Activated T-cell treated with anti-CD3 and anti-CD28 coated beads, Interleukin-2, amount 50 U/mL, for 4 hours (primary cell): ENCODE results near the gene SV2C. TPM values are rescaled to one million over a fixed set of nuclear protein-coding genes. Genes with fewer than 3 reads are reported as not detected.
A peak's percentile ranks its signal among the peaks of the same experiment; 100 is the strongest.

Experiments
- ATAC-seq, 2 donors: fragments of 200-7000 bp; cut with Tn5 transposase; one replicate each; pipeline ENCODE4 v1.10.0; 2021
- DNase-seq: peaks from one replicate; pipeline ENCODE4 v3.0.0-alpha.2; 2020
- H3K27me3 Mint-ChIP-seq: one replicate; pipeline ENCODE4 v1.8.0; 2021; ENCODE audit warnings: low read depth, mixed read lengths
- H3K36me3 Mint-ChIP-seq: one replicate; pipeline ENCODE4 v1.8.0; 2022; ENCODE audit warnings: mixed read lengths; ENCODE audit not compliant: insufficient read depth
- H3K4me1 Mint-ChIP-seq: one replicate; pipeline ENCODE4 v1.8.0; 2021; ENCODE audit warnings: low read depth, mixed read lengths
- H3K4me3 Mint-ChIP-seq: one replicate; pipeline ENCODE4 v1.8.0; 2021; ENCODE audit warnings: mild to moderate bottlenecking, moderate library complexity, mixed read lengths
- H3K9me3 Mint-ChIP-seq: one replicate; pipeline ENCODE4 v1.8.0; 2021; ENCODE audit warnings: mixed read lengths
- total RNA-seq, 3 donors: library from RNA; stranded (reverse); gene quantifications; one replicate each; pipeline ENCODE4 v1.2.1, GENCODE V29; 2021

Gene SV2C
- total RNA-seq, 3 donors from 2014 or later, result not detected

GRCh38 chr5:76388791-76389512 is 305.8 kb downstream of the SV2C start:
- DNase-seq (no peak), ATAC-seq (no peak)
- H3K27me3 Mint-ChIP-seq, result no peaks in the 10 kb centered on the region
- no peak overlapping the region for H3K4me3 Mint-ChIP-seq
- H3K4me1 Mint-ChIP-seq, result peaks cover 63% of the 10 kb centered on the region
- H3K36me3 Mint-ChIP-seq, result no peaks in the 10 kb centered on the region
- H3K9me3 Mint-ChIP-seq, result no peaks in the 10 kb centered on the region

GRCh38 chr5:76389513-76390154 is 306.5 kb downstream of the SV2C start:
- Mint-ChIP-seq H3K4me1 (peaks cover 63% of the 10 kb centered on the region), H3K4me3 (no peak overlapping the region), H3K9me3 (no peaks in the 10 kb centered on the region), H3K36me3 (no peaks in the 10 kb centered on the region), H3K27me3 (no peaks in the 10 kb centered on the region)
- DNase-seq, result no peak
- no peak for ATAC-seq

DNA sequence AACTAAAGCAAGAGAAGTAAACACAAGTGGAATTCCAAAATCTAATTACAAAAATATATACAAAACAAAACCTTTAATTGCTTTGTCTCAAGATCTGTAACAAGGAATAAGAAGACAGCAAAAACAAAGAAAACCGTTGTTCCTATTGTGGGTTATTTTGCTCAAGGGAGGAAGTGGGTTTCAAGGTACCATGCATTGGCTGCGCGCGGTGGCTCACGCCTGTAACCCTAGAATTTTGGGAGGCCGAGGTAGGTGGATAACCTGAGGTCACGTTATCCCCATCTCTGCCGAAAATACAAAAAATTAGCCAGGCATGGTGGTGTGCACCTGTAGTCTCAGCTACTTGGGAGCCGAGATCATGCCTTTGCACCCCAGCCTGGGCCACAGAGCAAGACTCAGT is 307.8 kb downstream of the SV2C start:
- H3K9me3 Mint-ChIP-seq, result no peaks in the 10 kb centered on the region
- H3K36me3 Mint-ChIP-seq, result no peaks in the 10 kb centered on the region
- no peaks in the 10 kb centered on the region for H3K27me3 Mint-ChIP-seq
- DNase-seq (no peak), ATAC-seq (peak in 1 of 2 donors; percentile 28)
- H3K4me1 Mint-ChIP-seq, result peaks cover 60% of the 10 kb centered on the region
- peak overlapping the region; percentile 11 for H3K4me3 Mint-ChIP-seq

DNA sequence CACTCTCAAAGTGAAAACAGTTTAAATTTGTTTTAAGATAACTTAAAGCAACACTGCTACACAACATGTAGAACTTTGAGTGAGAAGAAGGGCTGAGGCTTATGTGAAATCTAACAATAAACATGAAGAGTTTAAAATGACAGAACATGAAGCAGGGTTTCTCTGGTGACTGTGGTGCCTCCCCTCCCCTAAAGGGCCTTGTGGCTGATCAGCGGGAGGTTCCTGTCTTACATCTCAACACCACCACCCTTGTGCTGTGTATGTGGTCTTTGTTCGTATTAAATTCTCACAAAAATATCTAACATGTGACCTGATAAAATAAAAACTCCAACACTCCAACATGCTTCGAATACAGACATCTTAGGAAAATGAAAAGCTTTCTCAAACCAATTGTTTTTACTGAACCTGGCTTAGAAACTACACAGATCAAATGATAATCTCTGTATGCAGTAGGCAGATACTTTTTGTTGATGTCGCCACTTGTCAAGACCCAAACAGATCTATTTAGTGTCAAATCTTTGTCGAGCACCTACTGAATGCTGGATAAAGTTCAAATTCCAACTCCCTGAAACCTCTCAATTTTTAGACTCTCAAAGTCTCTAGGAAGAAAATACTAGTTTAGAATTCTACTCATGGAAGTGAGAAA is 310.0 kb downstream of the SV2C start:
- DNase-seq (no peak), ATAC-seq (peak; percentile 53 to 66)
- H3K4me3 Mint-ChIP-seq, result peak overlapping the region; percentile 13
- peaks cover 59% of the 10 kb centered on the region for H3K4me1 Mint-ChIP-seq
- no peaks in the 10 kb centered on the region for H3K9me3 Mint-ChIP-seq
- no peaks in the 10 kb centered on the region for H3K36me3 Mint-ChIP-seq
- no peaks in the 10 kb centered on the region for H3K27me3 Mint-ChIP-seq

GRCh38 chr5:76397200-76397599 is 314.0 kb downstream of the SV2C start:
- DNase-seq, result no peak
- no peaks in the 10 kb centered on the region for H3K9me3 Mint-ChIP-seq
- H3K27me3 Mint-ChIP-seq, result no peaks in the 10 kb centered on the region
- no peak overlapping the region for H3K4me3 Mint-ChIP-seq
- peaks cover 48% of the 10 kb centered on the region for H3K4me1 Mint-ChIP-seq
- H3K36me3 Mint-ChIP-seq, result no peaks in the 10 kb centered on the region
- no peak for ATAC-seq

DNA sequence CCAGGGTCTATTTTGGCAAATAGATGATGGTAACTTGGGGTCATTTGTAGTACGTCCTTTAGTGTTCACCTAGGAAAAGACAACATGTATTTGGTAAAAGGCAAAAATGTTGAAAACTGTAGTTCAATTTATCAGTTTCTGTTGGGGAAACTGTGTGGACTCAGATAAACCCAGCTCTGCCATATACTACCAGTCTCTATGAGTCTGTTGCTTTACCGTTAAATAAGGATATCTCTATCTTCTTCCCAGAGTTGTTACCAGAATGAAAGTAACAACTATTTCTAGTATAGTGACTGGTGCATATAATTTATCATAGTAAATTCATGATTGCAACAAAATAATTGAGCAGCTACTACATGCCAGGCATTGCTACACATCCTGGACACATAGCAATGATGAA is 316.1 kb downstream of the SV2C start:
- Mint-ChIP-seq H3K4me3 (no peak overlapping the region), H3K9me3 (no peaks in the 10 kb centered on the region), H3K36me3 (no peaks in the 10 kb centered on the region), H3K4me1 (peaks cover 33% of the 10 kb centered on the region), H3K27me3 (no peaks in the 10 kb centered on the region)
- ATAC-seq, result no peak
- no peak for DNase-seq

- Mint-ChIP-seq H3K27me3 (no peaks in the 10 kb centered on the region), H3K4me3 (no peak overlapping the region), H3K36me3 (no peaks in the 10 kb centered on the region), H3K4me1 (peaks cover 32% of the 10 kb centered on the region), H3K9me3 (no peaks in the 10 kb centered on the region)
- DNase-seq (no peak), ATAC-seq (no peak)
These were observed 317.3 kb downstream of the SV2C start for GRCh38 chr5:76400466-76400865.

GRCh38 chr5:76401801-76402250 is 318.6 kb downstream of the SV2C start:
- Mint-ChIP-seq H3K27me3 (no peaks in the 10 kb centered on the region), H3K4me3 (peak overlapping the region; percentile 96), H3K9me3 (no peaks in the 10 kb centered on the region), H3K4me1 (peaks cover 45% of the 10 kb centered on the region), H3K36me3 (peaks cover 4% of the 10 kb centered on the region)
- ATAC-seq (no peak), DNase-seq (peak; percentile 33)

DNA sequence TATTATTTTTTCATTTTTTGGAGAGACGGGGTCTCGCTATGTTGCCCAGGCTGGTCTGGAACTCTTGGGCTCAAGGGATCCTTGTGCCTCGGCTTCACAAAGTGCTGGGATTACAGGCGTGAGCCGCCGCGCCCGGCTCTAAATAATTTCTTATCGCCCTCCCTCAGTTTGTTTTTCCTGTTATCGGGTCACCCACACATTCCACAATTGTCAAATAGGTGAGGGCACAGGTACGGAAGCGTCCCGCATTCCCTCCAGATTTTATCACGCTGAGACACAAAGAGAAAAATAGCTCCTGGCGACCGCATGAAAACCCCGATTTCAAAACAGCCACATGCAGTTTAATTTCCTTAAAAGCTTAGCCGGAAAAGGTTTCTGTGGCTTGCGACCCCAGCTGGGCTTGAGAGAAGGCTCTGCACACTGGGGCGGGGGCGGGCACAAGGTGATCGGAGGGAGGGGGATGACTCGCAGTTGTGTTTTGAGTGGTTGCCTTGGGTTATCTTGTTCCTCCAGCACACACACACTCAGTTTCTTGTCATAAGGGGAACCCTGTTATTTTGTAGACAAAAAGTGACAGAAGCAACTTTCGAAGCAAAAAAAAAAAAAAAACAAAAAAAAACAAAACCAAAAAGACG is 319.2 kb downstream of the SV2C start:
- Mint-ChIP-seq H3K9me3 (no peaks in the 10 kb centered on the region), H3K4me3 (peak overlapping the region; percentile 96), H3K27me3 (no peaks in the 10 kb centered on the region), H3K4me1 (peaks cover 51% of the 10 kb centered on the region), H3K36me3 (peaks cover 4% of the 10 kb centered on the region)
- peak; percentile 46 to 49 for ATAC-seq
- DNase-seq, result peak; percentile 61

DNA sequence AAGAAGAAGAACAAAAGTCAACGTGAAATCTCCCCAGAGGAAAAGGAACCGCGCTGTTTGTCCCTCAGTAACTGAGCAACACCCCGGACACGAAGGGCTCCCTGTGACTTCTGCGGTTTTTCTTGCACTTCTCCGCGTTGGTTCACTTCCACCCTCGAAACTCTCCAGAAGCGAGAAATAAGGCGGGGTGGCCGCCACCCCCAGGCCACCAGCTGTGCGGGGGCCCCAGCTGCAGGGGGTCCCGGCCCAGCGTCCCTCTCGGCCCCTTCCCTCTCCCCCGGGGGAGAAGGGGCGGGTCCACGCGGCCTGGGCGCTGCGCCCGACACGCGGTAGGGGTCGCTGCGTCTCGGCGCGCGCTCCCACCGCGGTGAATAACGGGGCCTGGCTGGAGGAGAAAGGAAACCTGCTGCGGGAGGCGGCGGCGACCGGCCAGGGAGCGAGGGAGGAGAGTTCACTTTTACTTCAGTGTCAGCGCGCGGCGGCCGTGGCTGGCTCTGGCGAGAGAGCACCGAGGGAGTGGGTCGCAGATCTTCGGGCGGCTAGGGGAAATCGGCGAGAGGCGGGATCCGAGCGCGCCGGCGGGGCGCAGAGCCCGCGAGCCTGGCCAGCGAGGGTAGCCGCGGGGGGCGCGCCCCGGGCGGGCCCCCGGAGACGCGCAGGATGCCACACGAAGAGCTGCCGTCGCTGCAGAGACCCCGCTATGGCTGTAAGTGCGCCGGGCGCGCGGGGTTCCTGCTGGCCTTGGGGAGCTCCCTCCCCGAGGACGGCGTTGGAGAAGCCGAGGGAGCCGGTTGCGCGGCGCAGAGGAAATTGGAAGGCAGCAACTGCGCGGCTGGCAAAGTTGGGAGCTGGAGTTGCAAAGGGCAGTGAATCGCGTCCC is 319.9 kb downstream of the SV2C start, which contains the start of gene IQGAP2:
Gene IQGAP2 (plus strand): TSS at position 400 of the 880 bp plus-strand sequence. CDS start 261 bp downstream, at position 661.
- peak; percentile 72 for DNase-seq
- Mint-ChIP-seq H3K4me3 (peak within 1 kb of the TSS; percentile 96), H3K4me1 (peaks cover 58% of the 10 kb centered on the region), H3K9me3 (no peaks in the 10 kb centered on the region), H3K36me3 (peaks cover 4% of the 10 kb centered on the region), H3K27me3 (no peaks in the 10 kb centered on the region)
- peak; percentile 65 to 68 for ATAC-seq
